Epithelial cell of proximal tubule (primary cell): ENCODE measurements around the gene KIDINS220. TPM values are rescaled to one million over a fixed set of nuclear protein-coding genes. Genes with fewer than 3 reads are reported as not detected.
A peak's percentile ranks its signal among the peaks of the same experiment; 100 is the strongest.

Source experiments
- DNase-seq: peaks from one replicate; pipeline ENCODE4 v3.0.0-alpha.2; 2011; ENCODE audit warnings: low read depth
- H3K4me3 ChIP-seq: 2 replicates; pipeline ENCODE4 v1.5.1; 2011; ENCODE audit warnings: low read depth, mild to moderate bottlenecking, low read length
- total RNA-seq: library from RNA; depleted of rRNA; stranded (reverse); fragments of >200 nt; gene quantifications from 2 replicates; pipeline ENCODE4 v1.2.3, GENCODE V29; 2015
- TF ChIP-seq, protein P1 (sequence below): conservative IDR thresholded peaks from 2 replicates; pipeline ENCODE4 v1.5.1; 2012; ENCODE audit warnings: low read depth, mild to moderate bottlenecking, low read length

KIDINS220 gene
- total RNA-seq, 1 donor from 2014 or later: 27.0 TPM

DNA sequence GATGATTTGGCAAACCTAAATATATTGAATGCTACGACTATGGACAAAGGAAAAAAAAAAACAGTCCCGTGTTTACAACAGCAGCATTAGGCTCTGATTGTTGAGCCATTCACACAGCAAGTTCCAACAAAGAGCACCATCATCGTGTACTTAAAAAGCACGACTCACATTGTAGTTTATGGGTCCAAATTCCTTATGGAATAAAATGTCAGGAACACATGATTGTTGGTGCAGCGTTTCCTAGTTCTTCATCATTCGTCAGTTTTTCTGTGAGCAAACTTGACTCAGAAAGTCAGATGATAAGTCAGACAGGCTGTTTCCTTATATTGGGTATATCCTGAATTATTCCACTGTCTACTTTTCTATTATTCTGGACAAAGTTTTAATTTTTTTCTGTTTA, 10.0 kb upstream of the KIDINS220 start:
- DNase-seq: no peak
- TF ChIP-seq, protein P1, sequence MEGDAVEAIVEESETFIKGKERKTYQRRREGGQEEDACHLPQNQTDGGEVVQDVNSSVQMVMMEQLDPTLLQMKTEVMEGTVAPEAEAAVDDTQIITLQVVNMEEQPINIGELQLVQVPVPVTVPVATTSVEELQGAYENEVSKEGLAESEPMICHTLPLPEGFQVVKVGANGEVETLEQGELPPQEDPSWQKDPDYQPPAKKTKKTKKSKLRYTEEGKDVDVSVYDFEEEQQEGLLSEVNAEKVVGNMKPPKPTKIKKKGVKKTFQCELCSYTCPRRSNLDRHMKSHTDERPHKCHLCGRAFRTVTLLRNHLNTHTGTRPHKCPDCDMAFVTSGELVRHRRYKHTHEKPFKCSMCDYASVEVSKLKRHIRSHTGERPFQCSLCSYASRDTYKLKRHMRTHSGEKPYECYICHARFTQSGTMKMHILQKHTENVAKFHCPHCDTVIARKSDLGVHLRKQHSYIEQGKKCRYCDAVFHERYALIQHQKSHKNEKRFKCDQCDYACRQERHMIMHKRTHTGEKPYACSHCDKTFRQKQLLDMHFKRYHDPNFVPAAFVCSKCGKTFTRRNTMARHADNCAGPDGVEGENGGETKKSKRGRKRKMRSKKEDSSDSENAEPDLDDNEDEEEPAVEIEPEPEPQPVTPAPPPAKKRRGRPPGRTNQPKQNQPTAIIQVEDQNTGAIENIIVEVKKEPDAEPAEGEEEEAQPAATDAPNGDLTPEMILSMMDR: no peak
- no peak overlapping the region for H3K4me3 ChIP-seq

DNA sequence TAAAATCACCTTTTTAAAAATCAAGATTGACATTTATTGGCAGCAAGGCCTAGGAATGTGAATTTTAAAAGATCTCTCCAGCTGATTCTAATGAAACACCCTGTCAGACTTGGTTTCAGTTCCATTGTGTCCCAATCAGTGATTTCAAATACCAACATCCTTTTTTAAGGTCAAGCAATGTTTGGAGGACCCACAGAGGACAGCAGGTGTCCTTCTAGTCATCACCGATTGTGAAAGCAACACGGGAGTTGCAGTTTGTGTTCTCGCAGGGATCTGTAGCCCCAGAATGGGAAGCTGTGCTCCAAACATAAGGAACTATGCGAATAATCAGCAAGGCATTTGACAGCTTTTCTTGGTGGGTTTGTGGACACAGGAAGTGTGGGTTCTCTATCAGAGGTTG, 4.5 kb upstream of the KIDINS220 start:
- no peak overlapping the region for H3K4me3 ChIP-seq
- TF ChIP-seq, protein P1: no peak

DNA sequence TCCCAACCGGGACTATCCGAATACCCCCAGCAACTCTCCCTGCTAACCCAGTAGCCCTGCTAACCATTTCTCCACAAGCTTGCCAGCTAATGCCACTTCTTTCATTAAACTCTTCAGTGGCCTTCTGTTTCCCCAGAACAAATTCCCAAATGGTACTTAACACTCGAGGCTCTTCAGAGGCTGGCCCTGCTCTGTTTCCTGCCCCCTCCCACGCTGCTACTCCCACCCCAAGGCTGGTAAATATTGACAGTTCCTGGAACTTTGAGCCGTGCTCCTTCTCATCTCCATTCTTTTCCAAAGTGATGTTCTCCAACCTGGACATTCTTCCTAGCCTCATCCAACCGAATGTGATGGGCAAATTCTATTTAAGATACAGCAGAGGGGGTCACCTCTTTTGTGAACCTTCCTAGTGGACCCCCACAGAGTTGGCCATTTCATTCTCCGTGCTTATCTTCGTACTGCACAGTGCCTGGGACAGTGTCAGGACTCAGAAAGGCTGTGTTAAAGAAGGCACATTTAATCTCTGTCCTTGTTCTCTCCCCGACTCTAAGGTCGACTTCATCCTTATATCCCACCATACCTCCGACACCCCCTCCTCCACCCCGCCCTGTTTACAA, 3.2 kb upstream of the KIDINS220 start:
- DNase-seq: no peak
- TF ChIP-seq, protein P1: no peak

More for the DNA sequence above, 4.5 kb upstream of the KIDINS220 start:
- no peak for DNase-seq

DNA sequence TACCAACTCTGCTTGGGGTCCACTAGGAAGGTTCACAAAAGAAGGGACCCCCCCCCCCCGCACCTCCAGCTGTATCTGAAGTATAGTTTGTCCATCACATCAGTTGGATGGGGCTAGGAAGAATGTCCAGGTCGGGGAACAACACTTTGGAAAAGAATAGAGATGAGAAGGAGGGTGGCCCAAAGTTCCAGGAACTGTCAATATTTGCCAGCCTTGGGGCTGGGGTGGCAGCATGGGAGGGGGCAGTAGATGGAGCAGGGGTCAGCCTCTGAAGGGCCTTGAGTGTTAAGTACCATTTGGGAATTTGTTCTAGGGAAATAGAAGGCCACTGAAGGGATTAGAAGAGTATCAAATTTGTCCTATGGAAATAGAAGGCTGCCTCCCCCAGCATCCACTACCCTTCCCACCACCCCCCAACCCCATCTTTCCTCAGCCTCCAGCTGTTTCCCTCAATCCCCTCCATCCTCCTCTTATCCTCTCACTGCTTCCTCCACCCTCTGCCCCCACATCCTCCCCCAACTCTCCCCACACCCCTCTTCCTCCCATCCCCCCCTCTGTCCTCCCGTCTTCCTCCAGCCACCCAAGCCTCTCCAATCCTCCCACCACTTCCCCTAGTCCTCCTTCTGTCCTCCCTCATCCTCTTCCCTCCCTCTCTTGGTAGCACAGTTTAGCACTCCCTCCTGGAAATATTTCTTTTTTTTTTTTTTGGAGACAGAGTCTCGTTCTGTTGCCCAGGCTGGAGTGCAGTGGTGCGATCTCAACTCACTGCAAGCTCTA, 2.0 kb upstream of the KIDINS220 start:
- TF ChIP-seq, protein P1: no peak
- no peak for DNase-seq
- no peak overlapping the region for H3K4me3 ChIP-seq

More for the DNA sequence above, 3.2 kb upstream of the KIDINS220 start:
- H3K4me3 ChIP-seq: no peak overlapping the region

DNA sequence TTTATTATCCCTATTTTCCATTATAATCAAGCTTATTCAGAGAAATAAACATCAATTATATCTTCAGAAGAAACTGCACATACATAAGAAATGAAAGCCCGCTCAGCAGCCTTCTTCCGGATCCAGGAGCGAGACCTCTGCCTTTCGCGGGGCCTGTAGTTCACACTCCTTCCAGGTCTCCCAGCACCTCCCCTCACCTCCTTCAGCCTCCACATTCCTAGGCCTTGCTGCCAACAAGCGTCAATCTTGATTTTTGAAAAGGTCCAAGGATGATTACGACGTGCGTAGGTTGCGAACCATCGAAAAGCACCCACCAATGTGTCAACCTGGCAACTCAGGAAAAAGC, 355 bp upstream of the KIDINS220 start:
- peak overlapping the region; percentile 22 for H3K4me3 ChIP-seq
- TF ChIP-seq, protein P1: no peak
- no peak for DNase-seq

DNA sequence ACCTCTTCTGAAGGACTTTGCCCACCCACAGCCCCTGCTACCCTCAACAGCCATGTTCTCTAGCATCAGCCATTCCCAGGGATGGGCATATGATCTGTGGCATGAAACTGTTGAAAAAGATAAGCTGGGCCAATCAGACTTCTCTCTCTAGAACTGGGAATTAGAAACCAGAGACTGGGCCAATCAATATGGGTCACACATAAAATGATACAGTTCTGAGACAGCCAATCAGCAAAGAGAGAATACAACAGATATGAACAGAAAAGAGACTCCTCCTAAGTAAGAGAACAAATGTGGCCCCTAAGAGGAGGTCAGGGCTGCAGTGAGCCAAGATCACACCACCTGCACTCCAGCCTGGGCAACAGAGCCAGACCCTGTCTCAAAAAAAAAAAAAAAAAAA, 2.1 kb downstream of the KIDINS220 start:
- no peak overlapping the region for H3K4me3 ChIP-seq

More for the DNA sequence above, 2.1 kb downstream of the KIDINS220 start:
- TF ChIP-seq, protein P1: no peak
- DNase-seq: no peak
